HFF-Myc (cell line): ENCODE results near the gene TPST2.
A peak's percentile ranks its signal among the peaks of the same experiment; 100 is the strongest.

Experiments
- DNase-seq: peaks from one replicate; pipeline ENCODE4 v3.0.0-alpha.2; 2011; ENCODE audit warnings: low read depth; ENCODE audit errors: extremely low read depth
- H3K4me3 ChIP-seq: replicated peaks from 2 replicates; pipeline ENCODE4 v1.5.1; 2011; ENCODE audit warnings: low read depth, mild to moderate bottlenecking, control low read depth, low read length
- CTCF ChIP-seq: IDR thresholded peaks from 2 replicates; pipeline ENCODE4 v1.5.1; 2012; ENCODE audit warnings: mild to moderate bottlenecking, low read depth, low read length, control low read depth; ENCODE audit errors: missing control alignments

Gene TPST2

GRCh38 chr22:26481694-26482093, 108.2 kb downstream of the TPST2 start:
- H3K4me3 ChIP-seq, result no peak overlapping the region
- TF ChIP-seq CTCF, result no peak
- no peak for DNase-seq

- no peak for TF ChIP-seq CTCF
- no peak overlapping the region for H3K4me3 ChIP-seq
- no peak for DNase-seq
Measured at GRCh38 chr22:26481112-26481693, 108.7 kb downstream of the TPST2 start.

GRCh38 chr22:26480611-26480932, 109.4 kb downstream of the TPST2 start:
- TF ChIP-seq CTCF, result no peak
- H3K4me3 ChIP-seq, result no peak overlapping the region
- no peak for DNase-seq

GRCh38 chr22:26479792-26480610, 109.9 kb downstream of the TPST2 start:
- no peak for DNase-seq
- peak overlapping the region; percentile 17 for H3K4me3 ChIP-seq

GRCh38 chr22:26479043-26479791, 110.7 kb downstream of the TPST2 start:
- TF ChIP-seq CTCF, result no peak
- peak overlapping the region; percentile 17 for H3K4me3 ChIP-seq
- DNase-seq, result no peak

More at GRCh38 chr22:26479792-26480610, 109.9 kb downstream of the TPST2 start:
- TF ChIP-seq CTCF, result no peak

GRCh38 chr22:26477341-26477731, 112.6 kb downstream of the TPST2 start:
- no peak for TF ChIP-seq CTCF
- H3K4me3 ChIP-seq, result no peak overlapping the region
- no peak for DNase-seq
